Fibroblast of mammary gland (primary cell): ENCODE measurements around the gene APOBEC3A.

Experiments used
- DNase-seq: peaks from one replicate; pipeline ENCODE4 v3.0.0-alpha.2; 2010; ENCODE audit warnings: low read depth
- H3K4me3 ChIP-seq: 2 replicates; pipeline ENCODE4 v1.5.1; 2011; ENCODE audit warnings: low read depth, mild to moderate bottlenecking, low read length, moderate library complexity; ENCODE audit not compliant: control insufficient read depth
- CTCF ChIP-seq: conservative IDR thresholded peaks from 2 replicates; pipeline ENCODE4 v1.5.1; 2011; ENCODE audit warnings: low read depth, low read length, inconsistent platforms; ENCODE audit not compliant: control insufficient read depth, insufficient read depth

Gene APOBEC3A

DNA sequence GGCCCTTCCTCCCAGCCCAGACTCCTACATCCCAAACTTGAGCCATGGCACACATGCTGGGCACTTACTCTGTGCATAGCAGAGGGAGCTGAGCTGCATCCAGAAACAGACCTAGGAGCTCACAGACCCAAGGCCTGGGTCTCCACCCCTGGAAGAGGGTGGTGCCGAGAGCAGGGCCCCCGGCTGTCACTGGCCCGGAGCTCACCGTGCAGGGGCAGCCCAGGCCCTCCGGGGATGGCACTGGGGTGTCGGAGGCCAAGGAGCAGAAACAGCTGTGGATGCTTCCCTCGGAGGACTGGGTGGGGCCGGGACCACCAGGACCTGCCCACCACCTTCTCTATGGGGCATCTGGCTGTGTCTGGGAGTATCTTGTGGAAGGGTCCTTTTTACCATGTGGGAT is 4.3 kb upstream of the APOBEC3A start:
- no peak for TF ChIP-seq CTCF
- H3K4me3 ChIP-seq = no peak overlapping the region
- no peak for DNase-seq

- no peak for DNase-seq
- H3K4me3 ChIP-seq = no peak overlapping the region
- TF ChIP-seq CTCF = no peak
These were observed 3.6 kb upstream of the APOBEC3A start for GRCh38 chr22:38953577-38954413.

DNA sequence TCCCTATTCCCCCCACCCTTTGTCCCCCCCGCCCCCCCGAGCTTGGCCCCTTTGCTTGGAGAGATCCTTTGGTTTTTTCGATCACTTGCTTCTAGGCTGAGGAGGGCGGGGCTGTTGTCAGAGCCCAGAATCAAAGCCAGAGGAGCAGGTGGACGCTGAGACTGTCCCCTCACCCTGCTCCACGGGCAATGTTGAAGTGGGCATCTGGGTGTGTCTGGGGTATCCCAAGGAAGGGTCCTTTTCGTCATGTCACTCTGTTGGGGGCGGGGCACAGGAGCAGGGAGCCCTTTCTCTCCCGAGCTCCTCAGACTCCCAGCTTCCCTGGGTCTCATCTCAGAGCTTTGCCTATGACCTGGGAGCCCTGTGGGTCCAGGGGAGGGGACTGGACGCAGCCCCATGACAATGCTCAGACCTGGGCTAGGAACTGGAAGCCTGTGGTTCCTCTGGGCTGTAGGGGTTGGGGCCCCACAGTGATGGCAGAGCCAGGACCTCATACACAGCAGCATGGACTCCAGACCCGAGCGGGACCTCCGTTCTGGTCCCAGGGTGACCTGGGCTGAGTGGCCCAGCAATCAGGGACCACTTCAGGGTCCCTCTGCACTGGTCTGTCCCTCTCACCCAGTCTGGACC is 2.9 kb upstream of the APOBEC3A start:
- no peak for DNase-seq
- H3K4me3 ChIP-seq = no peak overlapping the region
- no peak for TF ChIP-seq CTCF

GRCh38 chr22:38955250-38955905 is 2.0 kb upstream of the APOBEC3A start:
- no peak for TF ChIP-seq CTCF
- DNase-seq = no peak
- no peak overlapping the region for H3K4me3 ChIP-seq

DNA sequence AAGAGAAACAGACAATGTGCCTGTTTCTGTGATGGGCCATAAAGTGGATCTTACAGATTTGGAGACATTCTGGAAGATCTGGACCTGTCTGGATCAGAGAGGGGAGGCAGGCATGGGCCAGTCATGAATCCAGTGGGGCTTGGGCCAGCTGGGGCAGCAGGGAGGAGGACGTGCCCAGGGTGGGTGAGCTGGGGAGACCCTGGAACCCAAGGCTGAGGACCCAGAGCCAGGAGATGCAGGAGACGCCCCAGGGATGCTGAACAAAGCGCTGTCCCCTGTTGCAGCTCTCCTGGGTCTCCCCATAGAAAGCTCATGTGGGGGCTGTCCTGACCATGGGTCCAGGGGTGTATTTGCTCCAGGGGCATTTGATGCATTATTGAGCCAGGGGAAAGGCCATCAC is 1.5 kb upstream of the APOBEC3A start:
- TF ChIP-seq CTCF = no peak
- H3K4me3 ChIP-seq = no peak overlapping the region
- DNase-seq = no peak

GRCh38 chr22:38956551-38956950 is 858 bp upstream of the APOBEC3A start:
- no peak overlapping the region for H3K4me3 ChIP-seq
- no peak for DNase-seq
- no peak for TF ChIP-seq CTCF
